ENCODE data around the gene TUBB2B.
"Not testable (repeated sequence)": the region's sequence is repeated elsewhere in the genome, so short reads cannot be mapped to it uniquely, and the experiment has no call there.

TUBB2B gene

DNA sequence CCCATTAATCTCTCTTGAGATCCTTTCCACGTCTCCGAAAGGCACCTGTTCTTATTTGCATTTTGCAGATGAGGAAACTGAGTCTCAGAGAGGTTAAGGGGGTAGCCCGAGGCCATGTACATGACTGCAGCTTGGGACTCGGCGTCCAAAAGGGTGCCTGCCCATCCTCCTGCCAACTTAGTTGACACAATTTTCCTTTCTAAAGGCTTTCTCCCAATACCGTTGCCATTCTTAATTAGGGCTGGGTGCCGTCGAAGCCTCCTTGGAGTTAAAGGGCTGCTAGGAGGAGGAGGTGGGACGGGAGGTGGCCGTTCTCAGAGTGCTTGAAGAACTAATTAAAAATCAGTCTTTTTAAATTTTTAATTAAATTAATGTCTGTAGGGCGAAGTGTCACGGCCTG lies 30.7 kb upstream of the TUBB2B start:
- DNase-seq = no peak

DNA sequence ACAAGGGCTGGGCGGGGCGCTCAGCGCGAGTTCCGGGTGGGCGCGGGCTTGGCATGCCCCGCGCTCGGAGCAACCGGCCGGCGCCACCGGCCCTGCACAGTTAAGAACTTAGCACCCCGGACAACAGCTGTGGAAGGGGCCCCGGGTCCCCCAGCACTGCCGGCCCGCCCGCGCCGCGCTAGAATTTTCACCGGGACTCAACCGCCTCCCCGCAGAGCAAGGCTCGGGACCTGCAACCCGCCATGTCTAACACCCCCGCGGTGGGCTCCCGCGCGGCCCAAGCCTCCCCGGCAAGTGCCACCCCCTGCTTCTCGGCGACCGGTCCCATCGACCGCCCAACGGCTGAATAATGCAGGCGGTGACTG lies 26.1 kb upstream of the TUBB2B start:
- no peak for DNase-seq

DNA sequence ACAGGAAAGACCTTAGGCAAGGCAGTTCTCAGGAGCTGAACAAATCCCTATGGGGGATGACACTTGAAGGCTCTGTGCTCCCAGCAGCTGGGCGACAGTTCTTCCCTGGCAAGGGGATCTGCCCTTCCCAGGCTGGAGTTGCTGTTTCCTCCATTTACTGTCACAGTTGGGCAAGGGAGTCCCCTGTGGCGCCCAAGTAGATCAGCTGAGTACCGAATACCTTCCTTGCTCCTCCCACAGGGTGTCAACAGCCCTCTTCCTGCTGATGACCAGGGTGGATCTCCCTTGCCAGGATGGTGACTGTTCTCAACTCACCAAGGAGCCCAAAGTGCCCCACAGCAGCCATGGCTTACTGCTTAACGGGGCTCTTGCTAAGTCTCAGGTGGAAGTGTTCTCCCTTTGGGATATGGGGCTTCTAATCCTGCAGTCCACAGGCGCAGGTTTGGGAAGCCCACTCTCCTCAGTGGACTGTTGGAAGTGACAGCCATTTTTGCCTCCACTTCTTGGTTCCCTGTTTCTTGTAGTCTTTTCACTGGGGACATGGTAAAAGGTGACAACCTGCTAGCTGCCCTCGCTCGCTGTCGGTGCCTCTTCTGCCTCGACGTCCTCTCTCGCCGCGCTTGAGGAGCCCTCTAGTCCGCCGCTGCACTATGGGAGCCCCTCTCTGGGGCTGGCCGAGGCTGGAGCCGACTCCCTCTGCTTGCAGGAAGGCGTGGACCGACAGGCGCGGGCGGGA lies 25.6 kb upstream of the TUBB2B start:
- no peak for DNase-seq

DNA sequence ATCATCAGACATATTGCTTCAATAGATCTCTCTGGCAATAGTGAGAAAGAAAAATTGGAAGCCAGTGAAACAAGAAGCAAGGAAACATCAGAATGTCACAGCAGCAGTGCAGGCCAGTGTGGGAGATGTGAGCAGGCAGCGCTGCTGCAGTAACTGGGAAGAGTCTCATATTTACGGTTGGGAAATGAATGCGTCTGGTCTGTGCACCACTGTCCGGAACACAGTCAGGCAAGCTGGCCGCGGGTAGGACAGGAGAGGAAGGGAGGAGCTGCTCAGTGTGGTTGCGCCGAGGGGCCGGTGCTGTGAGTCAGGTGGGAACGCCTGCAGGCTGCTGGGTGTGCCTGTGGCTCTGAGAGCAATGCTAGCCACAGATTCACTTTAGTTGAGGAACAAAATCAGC lies 24.9 kb upstream of the TUBB2B start:
- DNase-seq = no peak

DNA sequence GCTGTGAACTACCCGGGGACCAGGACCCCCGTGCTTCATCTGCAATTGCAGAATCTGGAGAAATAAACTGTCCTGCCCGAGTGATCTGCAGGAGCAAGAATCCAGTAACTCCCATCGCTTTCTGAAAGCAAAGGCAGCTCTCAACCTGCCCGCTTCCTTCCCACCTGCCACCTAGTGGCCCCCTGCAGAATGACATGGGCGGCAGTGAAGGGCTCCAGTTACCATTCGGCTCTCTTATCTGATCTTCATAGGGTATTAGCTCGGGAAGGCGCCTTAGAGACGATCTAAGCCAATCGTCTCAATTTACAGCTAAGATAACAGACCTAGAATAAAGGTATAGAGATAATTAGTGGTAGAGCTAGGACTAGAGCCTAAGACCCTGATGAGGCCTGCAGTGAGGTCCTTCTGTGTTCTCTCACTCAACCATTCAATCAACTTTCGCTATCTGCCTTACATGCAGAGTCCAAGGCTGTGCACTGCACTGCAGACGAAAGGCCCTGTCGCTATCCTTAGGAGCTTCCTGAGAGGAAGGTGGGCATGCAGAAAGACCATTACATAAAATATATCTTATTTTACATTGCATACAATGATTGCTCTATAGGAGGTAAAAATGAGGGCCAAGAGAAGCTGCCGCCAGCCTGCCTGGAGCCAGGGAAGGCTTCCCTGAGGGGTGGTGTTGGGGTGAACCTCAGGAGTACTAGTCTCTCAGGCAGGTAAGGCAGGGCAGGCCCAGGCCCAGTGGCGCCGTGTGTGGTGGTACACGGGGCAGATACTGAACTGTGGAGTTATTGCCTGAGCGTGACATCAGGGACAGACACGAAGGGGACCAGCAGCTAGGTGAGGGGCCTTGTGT lies 24.2 kb upstream of the TUBB2B start:
- DNase-seq = peak; percentile 93

DNA sequence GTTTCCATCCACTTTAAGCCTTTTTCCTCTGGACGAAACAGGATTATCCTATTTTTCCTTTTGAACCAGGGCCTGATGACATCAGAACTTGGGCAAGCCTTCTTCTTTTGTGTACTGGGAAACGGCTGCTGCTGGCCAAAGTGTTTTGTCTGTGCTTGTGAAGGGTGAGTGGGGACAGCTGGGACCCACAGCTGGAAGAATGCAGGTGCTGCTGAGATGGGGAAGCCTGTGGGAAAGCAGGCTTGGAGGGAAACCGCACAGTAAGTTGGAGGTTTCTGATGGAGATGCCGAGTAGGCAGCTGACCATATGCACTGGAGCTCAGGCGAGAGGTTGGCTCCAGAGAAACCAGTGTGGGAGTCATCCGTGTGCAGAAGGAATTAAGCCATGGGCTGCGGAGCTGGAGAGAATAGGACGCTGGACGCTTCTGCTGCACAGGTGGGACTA lies 22.8 kb upstream of the TUBB2B start:
- no peak for DNase-seq

DNA sequence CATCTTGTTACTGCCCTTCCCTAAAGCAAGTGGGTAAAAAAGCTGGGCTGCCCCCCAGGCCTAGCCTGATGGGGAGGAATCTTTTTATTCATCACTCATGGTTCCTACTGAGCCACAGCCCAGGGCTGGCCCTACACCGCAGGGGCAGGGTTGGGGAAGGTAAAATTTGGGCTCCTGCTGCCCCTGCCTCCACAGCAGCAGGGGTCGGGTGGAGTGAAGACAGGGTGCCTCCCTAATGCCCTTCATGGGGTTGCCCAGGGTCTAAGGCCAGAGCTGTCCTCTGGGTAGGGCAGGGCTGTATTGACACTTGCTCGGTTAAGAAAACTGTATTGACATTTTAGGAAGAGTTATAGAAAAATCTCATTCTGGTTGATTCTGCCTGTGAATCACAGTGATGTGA lies 22.4 kb upstream of the TUBB2B start:
- no peak for DNase-seq

DNA sequence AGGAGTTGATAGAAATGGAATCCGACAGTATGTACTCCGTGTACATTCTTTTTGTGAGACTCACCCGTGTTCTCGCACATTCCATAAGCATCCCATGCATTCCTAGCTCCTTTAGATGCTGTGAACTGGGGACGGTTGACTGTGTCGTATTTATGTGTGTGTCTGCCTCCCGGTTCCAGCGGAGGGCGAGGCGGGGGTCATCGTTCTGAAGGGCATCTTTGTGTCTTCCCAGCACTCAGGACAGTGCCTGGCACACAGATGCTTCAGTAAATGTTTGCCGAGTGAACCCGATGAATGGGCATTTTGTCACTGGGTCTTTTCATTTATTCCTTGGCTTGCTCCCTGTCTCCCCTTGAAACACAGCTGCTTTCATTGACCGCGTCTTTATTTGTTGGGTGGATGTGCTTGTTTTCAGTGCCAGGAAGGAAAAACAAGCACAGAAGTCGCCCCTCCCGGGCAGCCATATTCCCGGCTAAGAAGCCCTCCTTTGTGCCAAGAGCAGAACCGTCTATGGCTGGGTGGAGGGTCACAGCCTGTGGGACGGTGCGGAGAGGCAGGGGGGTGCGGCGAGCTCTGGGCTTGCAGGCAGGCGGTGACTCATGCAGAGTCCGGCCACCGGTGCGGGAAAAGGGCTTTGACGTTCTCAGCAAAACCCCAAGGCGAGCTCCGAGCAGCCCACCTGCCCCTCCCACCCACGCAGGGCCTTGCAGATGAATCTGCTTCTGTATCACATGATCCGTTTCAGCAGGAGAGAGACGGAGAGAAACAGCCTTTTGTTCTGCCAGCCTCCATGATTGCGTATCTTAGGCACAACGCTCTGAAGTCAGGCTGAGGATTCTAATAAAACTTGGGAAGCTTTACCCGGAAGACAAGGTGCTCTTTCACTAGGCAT lies 20.0 kb upstream of the TUBB2B start:
- peak; percentile 57 for DNase-seq

DNA sequence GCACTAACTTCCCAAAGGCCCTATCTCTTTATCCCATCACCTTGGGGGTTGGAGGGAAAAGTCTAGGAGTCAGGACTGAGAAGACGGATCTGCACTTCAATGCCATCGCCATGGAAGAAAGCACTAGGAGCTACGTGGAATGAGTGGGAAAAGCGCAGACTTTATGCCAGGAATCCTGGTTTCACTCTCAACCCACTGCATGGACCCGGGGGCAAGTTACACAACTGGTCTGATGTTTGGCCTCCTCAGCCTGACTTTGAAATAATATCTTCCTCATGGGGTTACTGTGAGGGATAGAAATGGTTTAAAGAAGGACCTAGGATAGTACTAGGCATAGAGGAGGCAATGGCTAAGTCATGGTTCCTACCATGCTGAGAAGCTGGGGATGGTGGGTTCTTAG lies 17.8 kb upstream of the TUBB2B start:
- no peak for DNase-seq

DNA sequence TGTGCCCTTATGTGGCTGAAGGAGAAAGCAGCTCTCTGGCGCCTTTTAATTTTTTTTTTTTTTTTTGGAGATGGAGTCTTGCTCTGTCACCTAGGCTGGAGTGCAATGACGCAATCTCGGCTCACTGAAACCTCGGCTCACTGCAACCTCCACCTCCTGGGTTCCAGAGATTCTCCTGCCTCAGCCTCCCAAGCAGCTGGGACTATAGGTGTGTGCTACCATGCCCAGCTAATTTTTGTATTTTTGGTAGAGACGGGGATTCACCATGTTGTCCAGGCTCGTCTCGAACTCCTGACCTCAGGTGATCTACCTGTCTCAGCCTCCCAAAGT lies 17.3 kb upstream of the TUBB2B start:
- DNase-seq = not testable (repeated sequence)

DNA sequence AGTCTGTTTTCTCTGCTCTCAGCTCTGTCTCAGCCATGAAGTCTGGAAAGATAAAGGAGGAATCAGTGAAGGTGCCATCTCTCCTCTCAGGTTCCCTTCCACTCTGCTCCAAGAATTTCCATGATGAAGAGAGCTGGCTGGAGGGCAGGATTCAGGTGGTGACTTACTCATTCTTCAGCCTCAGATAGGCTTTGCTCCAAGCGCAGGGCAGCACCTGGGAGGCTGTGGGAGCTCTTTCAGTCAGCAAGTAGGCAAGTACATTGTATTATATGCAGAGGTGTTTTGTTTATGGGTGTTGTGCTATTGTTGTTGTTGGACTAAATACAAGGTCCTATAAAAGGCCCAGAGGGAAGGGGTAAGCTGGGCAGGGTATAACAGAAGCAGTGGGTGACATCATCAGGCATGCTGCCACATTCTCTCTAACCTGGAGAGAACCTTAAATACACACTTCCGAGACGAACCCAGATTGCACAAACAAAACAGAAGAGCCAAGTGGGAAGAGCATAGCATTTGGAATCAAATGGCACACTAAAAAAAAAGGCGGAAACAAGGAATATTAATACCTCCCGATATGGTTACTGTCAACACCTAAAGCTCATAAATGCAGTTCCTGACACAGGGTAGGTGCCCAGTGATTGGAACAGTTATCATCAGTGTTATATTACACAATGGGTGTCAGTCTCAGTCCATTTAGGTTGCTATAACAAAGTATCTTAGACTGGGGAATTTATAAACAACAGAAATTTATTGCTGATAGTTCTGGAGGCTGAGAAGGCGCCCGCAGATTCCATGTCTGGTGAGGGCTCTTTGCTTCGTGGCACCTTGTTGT lies 16.8 kb upstream of the TUBB2B start:
- no peak for DNase-seq

DNA sequence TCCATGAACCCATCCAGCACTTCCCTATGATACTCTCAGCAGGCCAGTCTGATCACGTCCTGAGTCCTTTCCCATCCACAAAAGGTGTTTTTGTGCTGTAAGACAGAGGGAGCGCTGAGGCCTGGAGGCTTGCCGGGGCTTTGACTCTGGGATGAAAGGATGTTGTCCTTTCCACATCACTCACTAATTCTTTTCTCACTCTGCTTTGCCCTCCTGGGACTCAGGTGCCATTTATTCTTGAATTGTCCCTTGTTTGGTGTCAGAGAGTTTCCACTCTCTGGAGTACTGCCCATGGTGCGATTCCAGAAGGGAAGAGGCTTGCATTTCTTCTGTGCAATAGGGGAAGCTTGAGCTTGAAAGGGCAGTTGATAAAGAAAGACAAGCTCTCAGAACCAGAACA lies 15.3 kb upstream of the TUBB2B start:
- DNase-seq = no peak

DNA sequence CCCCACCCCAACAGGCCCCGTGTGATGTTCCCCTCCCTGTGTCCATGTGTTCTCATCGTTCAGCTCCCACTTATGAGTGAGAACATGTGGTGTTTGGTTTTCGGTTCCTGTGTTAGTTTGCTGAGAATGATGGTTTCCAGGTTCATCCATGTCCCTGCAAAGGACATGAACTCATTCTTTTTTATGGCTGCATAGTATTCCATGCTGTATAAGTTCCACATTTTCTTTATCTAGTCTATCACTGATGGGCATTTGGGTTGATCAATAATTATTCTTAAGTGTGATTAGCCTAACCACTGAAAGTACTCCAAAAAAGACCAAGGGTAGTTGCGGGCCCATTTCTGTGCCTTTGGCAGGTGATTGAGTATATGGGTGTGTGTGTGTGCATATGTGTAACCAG lies 14.3 kb upstream of the TUBB2B start:
- DNase-seq = not testable (repeated sequence)

DNA sequence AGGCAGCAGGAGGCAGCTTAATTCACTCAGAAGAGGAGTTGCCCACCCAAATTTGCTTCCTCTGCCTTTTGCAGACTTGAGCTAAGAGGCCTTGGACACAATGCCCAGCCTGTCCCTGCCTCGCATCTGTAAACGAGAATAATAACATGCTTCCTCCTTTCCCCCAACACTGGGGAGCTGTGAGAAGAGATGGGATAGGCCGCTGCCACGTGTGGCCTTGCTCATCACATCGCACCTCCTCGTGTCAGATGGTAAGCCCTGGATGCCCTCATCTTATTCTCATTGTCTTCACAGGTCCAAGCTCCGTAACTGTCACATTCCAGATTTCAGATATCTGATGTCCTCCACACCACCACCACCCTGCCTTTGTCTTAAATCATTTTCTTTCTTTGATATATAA lies 13.1 kb upstream of the TUBB2B start:
- no peak for DNase-seq

DNA sequence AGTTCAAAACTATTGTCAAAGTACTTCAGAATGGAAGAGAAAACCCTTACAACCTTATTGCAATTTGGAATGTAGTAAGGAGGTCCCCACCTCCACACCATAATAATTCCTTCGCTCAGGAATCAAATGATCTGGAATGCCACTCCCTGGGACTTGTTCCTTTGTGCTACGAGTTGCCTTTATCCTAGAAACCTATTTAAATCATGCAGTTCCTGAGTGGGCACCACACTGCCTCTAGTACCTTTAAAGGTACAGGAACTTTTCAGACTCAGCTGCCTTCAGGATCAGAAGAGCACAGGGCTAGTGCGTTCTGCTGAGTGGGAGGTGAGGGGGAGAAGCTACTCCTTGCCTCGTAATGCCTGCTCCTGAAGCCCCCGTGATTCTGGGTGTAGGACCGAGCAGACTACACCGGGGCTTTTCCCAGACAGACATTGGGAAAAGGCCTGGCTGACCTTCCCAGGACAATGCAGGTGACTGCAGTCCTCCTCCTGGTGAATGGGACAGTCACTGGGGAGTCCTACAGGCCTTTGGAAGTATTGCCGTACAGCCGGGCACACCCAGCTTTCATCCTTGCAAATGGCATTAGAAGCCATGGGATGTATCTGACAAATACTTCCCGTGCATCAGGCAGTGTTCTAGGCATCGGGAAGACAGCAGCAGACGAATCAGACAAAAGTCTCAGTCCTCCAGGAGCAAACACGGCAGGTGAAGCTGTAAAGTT lies 11.8 kb upstream of the TUBB2B start:
- DNase-seq = no peak

DNA sequence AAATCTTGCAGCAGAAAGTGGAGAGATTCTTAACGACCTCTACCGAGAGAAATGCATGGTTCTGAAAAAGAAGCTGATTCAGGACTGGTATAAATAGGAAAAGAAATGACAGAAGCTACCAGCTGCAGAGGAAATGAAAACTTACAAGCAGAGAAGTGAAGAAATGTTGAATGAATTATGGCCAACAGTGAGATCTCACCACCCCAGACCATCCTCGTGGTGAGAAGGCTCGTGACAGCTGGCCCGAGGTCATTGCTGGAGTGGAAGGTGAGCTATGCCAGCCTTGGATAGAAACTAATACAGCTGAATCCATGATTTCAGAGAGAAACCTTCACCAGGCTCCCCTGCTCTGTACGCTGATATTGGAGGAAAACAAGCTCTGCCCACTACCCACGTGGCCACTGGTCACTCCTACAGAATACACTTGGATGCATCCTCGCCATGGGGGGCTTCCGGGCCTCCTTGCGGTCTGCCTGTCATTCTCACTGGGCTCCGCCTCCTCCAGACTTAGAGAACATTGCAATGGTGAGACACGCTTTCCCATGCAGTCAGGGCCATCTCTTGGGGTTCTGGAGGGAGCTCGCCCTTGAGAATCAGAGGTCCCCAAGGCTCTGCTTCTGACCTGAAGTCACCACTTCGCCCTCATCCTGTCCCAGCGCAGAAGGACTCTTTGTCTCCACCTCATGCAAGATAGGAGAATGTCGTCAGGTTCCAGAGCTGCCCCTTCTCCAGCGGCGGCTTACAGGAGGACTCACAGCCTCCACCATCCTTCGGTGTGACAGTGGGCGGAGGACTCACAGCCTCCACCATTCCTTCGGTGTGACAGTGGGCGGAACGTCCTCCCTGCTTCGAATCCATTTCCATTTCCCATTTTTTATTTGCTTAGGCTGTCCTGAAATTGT lies 10.6 kb upstream of the TUBB2B start:
- no peak for DNase-seq

DNA sequence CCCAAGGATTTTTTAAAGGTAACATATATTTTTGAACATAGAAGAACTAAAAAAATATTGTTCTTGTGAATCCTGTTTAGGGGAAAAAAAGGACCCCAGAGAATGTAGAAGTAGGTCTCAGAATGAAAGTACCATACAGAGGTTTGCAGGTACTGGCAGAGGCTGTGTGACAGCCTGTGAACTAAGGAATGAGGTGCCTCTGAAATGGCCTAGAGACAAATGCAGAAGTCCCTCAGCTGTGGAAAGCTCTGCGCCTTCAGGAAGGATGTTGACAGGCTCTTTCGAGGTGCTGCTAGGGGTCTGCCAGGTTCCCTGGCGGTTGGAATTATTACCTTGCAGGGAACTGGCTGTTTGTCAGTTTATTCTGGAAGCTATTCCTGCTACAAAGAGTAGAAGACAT lies 8.6 kb upstream of the TUBB2B start:
- DNase-seq = no peak

DNA sequence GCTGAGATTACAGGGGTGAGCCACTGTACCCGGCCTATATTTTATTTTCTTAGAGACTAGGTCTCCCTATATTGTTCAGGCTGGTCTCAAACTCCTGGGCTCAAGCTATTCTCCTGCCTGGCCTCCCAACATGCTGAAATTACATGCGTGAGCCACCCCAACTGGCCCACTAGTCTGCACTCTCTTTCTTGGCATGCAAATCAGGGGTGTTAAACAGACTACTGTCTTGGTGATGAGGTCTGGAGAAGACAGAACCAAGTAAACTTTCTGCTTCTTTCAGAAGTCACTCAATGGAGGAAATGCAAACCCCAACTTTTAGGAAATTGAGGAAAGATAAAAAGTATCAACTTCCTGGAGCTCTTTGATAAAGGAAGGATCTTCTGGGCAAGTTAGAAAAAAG lies 8.0 kb upstream of the TUBB2B start:
- no peak for DNase-seq

DNA sequence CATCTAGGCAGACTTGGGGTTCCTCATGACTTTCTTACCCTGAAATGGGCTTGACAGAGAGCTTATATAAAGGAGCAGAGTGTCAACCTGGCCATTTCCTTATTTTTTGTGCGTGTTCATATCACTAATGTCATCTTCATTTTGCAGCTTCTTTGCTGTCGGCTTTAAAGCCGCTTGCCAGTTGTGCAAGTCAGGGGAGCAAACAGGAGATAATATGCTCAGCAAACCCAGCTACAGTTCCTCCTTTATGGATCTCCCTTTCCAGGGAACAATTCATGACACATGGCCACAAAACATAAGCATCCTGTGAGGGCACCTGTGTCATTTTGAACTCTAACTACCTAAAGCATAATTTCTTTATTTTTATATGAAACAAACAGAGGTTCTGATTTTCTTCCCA lies 6.5 kb upstream of the TUBB2B start:
- DNase-seq = no peak

DNA sequence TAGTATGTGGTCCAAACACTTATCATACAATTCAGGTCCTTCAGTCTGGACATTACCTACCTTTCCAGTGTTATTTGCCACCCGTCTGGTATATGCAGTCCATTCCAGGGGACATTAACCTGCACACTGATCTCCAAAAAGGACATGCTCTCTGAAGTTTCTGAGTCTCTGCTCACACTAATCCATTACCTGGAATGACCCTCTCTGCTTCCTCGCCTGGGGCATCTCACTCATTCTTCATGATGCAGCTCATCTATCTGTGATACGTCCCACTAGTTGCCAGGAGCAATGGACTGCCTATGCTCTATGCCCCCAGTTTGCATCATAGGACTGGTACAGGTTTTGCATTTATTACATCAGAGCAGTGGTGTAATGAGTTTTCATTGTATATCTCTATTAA lies 5.9 kb upstream of the TUBB2B start:
- DNase-seq = no peak

Measured in activated effector memory CD4-positive, alpha-beta T cell treated with anti-CD3 and anti-CD28 coated beads, Interleukin-2, amount 50 U/mL, for 16 hours (primary cell).